Kidney (tissue), 14 donors: ENCODE results near the gene CHTOP. TPM values are rescaled to one million over a fixed set of nuclear protein-coding genes. Genes with fewer than 3 reads are reported as not detected.

ENCODE experiments used
- DNase-seq, 5 donors: peaks; one replicate each; pipeline ENCODE4 v3.0.0-alpha.2; 2013 to 2020
- FAIRE-seq: peaks from 2 replicates; lab custom pipeline; 2012; peaks lifted over from hg19 to GRCh38; lab: Jason Lieb, UNC
- H3K27ac ChIP-seq, 2 donors: one replicate each; pipeline ENCODE4 v1.7.0; 2013; ENCODE audit warnings: low read depth in 2 of 2, low read length in 2 of 2, inconsistent platforms in 1 of 2
- H3K27me3 ChIP-seq: one replicate; pipeline ENCODE4 v1.7.1; 2013; ENCODE audit warnings: low read length, inconsistent platforms; ENCODE audit not compliant: control insufficient read depth, insufficient read depth
- H3K36me3 ChIP-seq, 3 donors: one replicate each; pipeline versions ENCODE4 v1.7.0 to v1.7.1; 2013; ENCODE audit warnings: low read length in 3 of 3, control low read depth in 1 of 3, inconsistent platforms in 1 of 3; ENCODE audit not compliant: insufficient read depth in 3 of 3, control insufficient read depth in 2 of 3
- H3K4me1 ChIP-seq, 3 donors: one replicate each; pipeline versions ENCODE4 v1.7.0 to v1.7.1; 2013; ENCODE audit warnings: low read length in 3 of 3, inconsistent platforms in 1 of 3, low read depth in 1 of 3; ENCODE audit not compliant: control insufficient read depth in 2 of 3, insufficient read depth in 2 of 3
- H3K4me3 ChIP-seq, 3 donors: one replicate each; pipeline versions ENCODE4 v1.7.0 to v1.8.1; 2013; ENCODE audit warnings: low read length in 3 of 3, control low read depth in 1 of 3, inconsistent platforms in 1 of 3
- H3K9ac ChIP-seq, 3 donors: one replicate each; pipeline versions ENCODE4 v1.7.0 to v1.7.1; 2013; ENCODE audit warnings: low read length in 3 of 3, control low read depth in 1 of 3, inconsistent platforms in 1 of 3
- H3K9me3 ChIP-seq, 3 donors: one replicate each; pipeline versions ENCODE4 v1.7.0 to v1.7.1; 2013; ENCODE audit warnings: low read length in 3 of 3, control low read depth in 1 of 3, inconsistent platforms in 1 of 3; ENCODE audit not compliant: control insufficient read depth in 2 of 3, insufficient read depth in 1 of 3
- CTCF ChIP-seq: IDR thresholded peaks from 3 replicates; pipeline ENCODE4 v1.5.1; 2012; ENCODE audit warnings: mild to moderate bottlenecking, moderate library complexity, borderline replicate concordance; ENCODE audit not compliant: insufficient read depth; ENCODE audit errors: extremely low read depth
- intact Hi-C: fragments of 100-400 bp; cut with DNase I; formaldehyde crosslinking; loops from one replicate; pipeline ENCODE4 v1.11.1; 2022
- polyA plus RNA-seq: library from polyadenylated mRNA; stranded (reverse); fragments of 350-450 nt; fragmentation: Illumina TruSeq; extraction: RNeasy Lipid Tissue Mini Kit (QIAGEN cat#74804); gene quantifications from one replicate; pipeline ENCODE4 v1.2.3, GENCODE V29; 2014; ENCODE audit warnings: low read depth, low replicate concordance; ENCODE audit not compliant: insufficient read depth
- total RNA-seq: library from RNA; stranded (reverse); fragmentation: NEBNext Ultra II Directional; extraction: Animal tissue kit (Norgen Biotek cat#: 25700); gene quantifications from one replicate; pipeline ENCODE4 v1.2.1, GENCODE V29; 2021
- donor health status: control.
- donor health status: control.
- donor health status: control.
- donor health status: control.
- donor health status: control.
- donor health status: DM: yes; HTN: yes; CAD: no.
- donor health status: Normal renal cell carcinoma (clear cell type).

CHTOP gene
- total and polyA plus RNA-seq, 2 donors from 2014 or later = 71.1 to 83.6 TPM

GRCh38 chr1:153677718-153678518 is 44.1 kb downstream of the CHTOP start:
- Histone ChIP-seq H3K27ac (peak overlapping the region; percentile 17 to 77), H3K9ac (peak overlapping the region; percentile 15 to 66 (median 26)), H3K9me3 (no peaks in the 10 kb centered on the region), H3K4me1 (peaks cover 0 to 19% (median 6%) of the 10 kb centered on the region in 3 donors), H3K4me3 (peak overlapping the region; percentile 51 to 64 (median 61)), H3K36me3 (peaks cover 0 to 3% (median 0%) of the 10 kb centered on the region in 3 donors), H3K27me3 (no peaks in the 10 kb centered on the region)
- TF ChIP-seq CTCF = peak; percentile 94
- FAIRE-seq (no peak), DNase-seq (peak; percentile 73 to 83 (median 77))
- intact Hi-C loops = no loop called here

GRCh38 chr1:153678519-153679336 is 44.9 kb downstream of the CHTOP start, which contains the start of gene NPR1:
NPR1 (plus strand) TSS chr1:153678688; CDS start chr1:153679109, 421 bp downstream.
- Histone ChIP-seq H3K9ac (peak within 1 kb of the TSS; percentile 42 to 73 (median 66)), H3K27ac (peak within 1 kb of the TSS; percentile 74 to 77), H3K36me3 (peaks cover 0 to 3% (median 0%) of the 10 kb centered on the region in 3 donors), H3K27me3 (no peaks in the 10 kb centered on the region), H3K4me1 (peaks cover 0 to 19% (median 6%) of the 10 kb centered on the region in 3 donors), H3K4me3 (peak within 1 kb of the TSS; percentile 61 to 73 (median 64)), H3K9me3 (no peaks in the 10 kb centered on the region)
- intact Hi-C loops = no loop called here
- FAIRE-seq (no peak), DNase-seq (peak in 4 of 5 donors; percentile 48 to 88 (median 72))
- TF ChIP-seq CTCF = peak; percentile 3

DNA sequence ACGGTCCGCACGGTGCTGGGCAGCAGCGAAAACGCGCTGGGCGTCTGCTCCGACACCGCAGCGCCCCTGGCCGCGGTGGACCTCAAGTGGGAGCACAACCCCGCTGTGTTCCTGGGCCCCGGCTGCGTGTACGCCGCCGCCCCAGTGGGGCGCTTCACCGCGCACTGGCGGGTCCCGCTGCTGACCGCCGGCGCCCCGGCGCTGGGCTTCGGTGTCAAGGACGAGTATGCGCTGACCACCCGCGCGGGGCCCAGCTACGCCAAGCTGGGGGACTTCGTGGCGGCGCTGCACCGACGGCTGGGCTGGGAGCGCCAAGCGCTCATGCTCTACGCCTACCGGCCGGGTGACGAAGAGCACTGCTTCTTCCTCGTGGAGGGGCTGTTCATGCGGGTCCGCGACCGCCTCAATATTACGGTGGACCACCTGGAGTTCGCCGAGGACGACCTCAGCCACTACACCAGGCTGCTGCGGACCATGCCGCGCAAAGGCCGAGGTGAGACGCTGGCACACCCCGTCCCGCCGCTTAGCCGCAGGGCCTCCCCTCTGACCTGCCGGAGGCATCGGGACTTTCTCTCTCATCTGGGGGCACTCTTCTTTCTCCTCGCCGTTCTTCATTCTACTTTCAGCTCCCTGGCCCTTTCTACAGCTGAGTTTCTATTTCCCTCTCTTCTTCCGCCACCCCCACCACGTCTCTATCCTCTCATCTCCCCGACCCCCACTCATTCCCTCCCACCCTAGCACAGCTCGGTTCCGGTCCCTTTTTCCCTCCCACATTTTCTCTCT is 45.7 kb downstream of the CHTOP start:
- H3K27ac ChIP-seq = peak overlapping the region; percentile 74 to 77
- TF ChIP-seq CTCF = no peak
- peaks cover 0 to 19% (median 6%) of the 10 kb centered on the region in 3 donors for H3K4me1 ChIP-seq
- no peak for FAIRE-seq
- peak overlapping the region in 2 of 3 donors; percentile 42 to 66 for H3K9ac ChIP-seq
- no peaks in the 10 kb centered on the region for H3K27me3 ChIP-seq
- DNase-seq = peak in 4 of 5 donors; percentile 54 to 79 (median 64)
- H3K9me3 ChIP-seq = no peaks in the 10 kb centered on the region
- intact Hi-C loops = loop anchor here (10.0 kb wide), 1 partner anchor 85 kb away; no protein-coding TSS in a partner anchor
- peak overlapping the region; percentile 61 to 73 (median 64) for H3K4me3 ChIP-seq
- H3K36me3 ChIP-seq = peaks cover 0 to 3% (median 0%) of the 10 kb centered on the region in 3 donors
